Activated T-cell treated with anti-CD3 and anti-CD28 coated beads, Interleukin-2, amount 50 U/mL, for 24 hours (primary cell): Measurements from ENCODE around the gene SRD5A3.
"Not testable (repeated sequence)": the region's sequence is repeated elsewhere in the genome, so short reads cannot be mapped to it uniquely, and the experiment has no call there.

Source experiments
- DNase-seq: peaks from one replicate; pipeline ENCODE4 v3.0.0-alpha.2; 2020
- H3K27ac Mint-ChIP-seq: 2 replicates; pipeline ENCODE4 v1.8.0; 2020; ENCODE audit warnings: mild to moderate bottlenecking, mixed read lengths
- H3K27me3 Mint-ChIP-seq: 2 replicates; pipeline ENCODE4 v1.8.0; 2020; ENCODE audit warnings: mixed read lengths
- H3K36me3 Mint-ChIP-seq: 2 replicates; pipeline ENCODE4 v1.8.0; 2020; ENCODE audit warnings: low read depth, mixed read lengths
- H3K4me1 Mint-ChIP-seq: 2 replicates; pipeline ENCODE4 v1.8.0; 2020; ENCODE audit warnings: low read depth, mixed read lengths
- H3K4me3 Mint-ChIP-seq: 2 replicates; pipeline ENCODE4 v1.8.0; 2020; ENCODE audit warnings: mild to moderate bottlenecking, moderate library complexity, mixed read lengths
- H3K9me3 Mint-ChIP-seq: 2 replicates; pipeline ENCODE4 v1.8.0; 2020; ENCODE audit warnings: mixed read lengths

Gene SRD5A3

DNA sequence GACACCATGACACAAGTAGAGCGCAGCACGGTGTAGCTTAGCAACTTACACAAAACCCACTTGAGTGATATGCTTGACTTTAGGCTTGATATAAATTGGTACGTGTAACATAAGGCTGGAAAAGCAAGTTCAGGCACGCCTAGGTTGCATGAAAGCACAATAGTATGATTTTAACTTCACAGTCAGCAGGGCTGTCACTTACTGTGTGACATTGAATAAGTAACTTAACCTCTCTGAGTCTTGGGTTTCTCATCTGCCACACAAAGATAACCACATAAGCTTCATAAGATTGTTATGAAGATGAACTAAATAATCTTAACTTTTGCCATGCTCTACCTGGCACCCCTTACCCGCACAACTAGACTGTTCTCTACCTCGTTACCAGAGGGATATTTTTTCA is 9.5 kb downstream of the SRD5A3 start:
- H3K4me3 Mint-ChIP-seq = no peak overlapping the region
- peaks cover 21% of the 10 kb centered on the region for H3K4me1 Mint-ChIP-seq
- peaks cover 29% of the 10 kb centered on the region for H3K36me3 Mint-ChIP-seq
- H3K9me3 Mint-ChIP-seq = no peaks in the 10 kb centered on the region
- no peak for DNase-seq
- no peak overlapping the region for H3K27ac Mint-ChIP-seq
- no peaks in the 10 kb centered on the region for H3K27me3 Mint-ChIP-seq

- Mint-ChIP-seq H3K9me3 (no peaks in the 10 kb centered on the region), H3K4me1 (peaks cover 20% of the 10 kb centered on the region), H3K4me3 (no peak overlapping the region), H3K36me3 (peaks cover 22% of the 10 kb centered on the region), H3K27ac (no peak overlapping the region), H3K27me3 (no peaks in the 10 kb centered on the region)
- DNase-seq = no peak
Measured at GRCh38 chr4:55356991-55357461, 11.0 kb downstream of the SRD5A3 start.

- H3K36me3 Mint-ChIP-seq = peaks cover 12% of the 10 kb centered on the region
- no peak for DNase-seq
- no peak overlapping the region for H3K4me3 Mint-ChIP-seq
- no peaks in the 10 kb centered on the region for H3K9me3 Mint-ChIP-seq
- H3K27me3 Mint-ChIP-seq = no peaks in the 10 kb centered on the region
- no peak overlapping the region for H3K27ac Mint-ChIP-seq
- peaks cover 20% of the 10 kb centered on the region for H3K4me1 Mint-ChIP-seq
Measured at GRCh38 chr4:55358246-55358645, 12.2 kb downstream of the SRD5A3 start.

GRCh38 chr4:55358668-55359067 is 12.6 kb downstream of the SRD5A3 start:
- H3K9me3 Mint-ChIP-seq = no peaks in the 10 kb centered on the region
- peaks cover 8% of the 10 kb centered on the region for H3K36me3 Mint-ChIP-seq
- H3K27me3 Mint-ChIP-seq = no peaks in the 10 kb centered on the region
- H3K4me1 Mint-ChIP-seq = peaks cover 20% of the 10 kb centered on the region
- no peak overlapping the region for H3K27ac Mint-ChIP-seq
- H3K4me3 Mint-ChIP-seq = no peak overlapping the region
- no peak for DNase-seq

DNA sequence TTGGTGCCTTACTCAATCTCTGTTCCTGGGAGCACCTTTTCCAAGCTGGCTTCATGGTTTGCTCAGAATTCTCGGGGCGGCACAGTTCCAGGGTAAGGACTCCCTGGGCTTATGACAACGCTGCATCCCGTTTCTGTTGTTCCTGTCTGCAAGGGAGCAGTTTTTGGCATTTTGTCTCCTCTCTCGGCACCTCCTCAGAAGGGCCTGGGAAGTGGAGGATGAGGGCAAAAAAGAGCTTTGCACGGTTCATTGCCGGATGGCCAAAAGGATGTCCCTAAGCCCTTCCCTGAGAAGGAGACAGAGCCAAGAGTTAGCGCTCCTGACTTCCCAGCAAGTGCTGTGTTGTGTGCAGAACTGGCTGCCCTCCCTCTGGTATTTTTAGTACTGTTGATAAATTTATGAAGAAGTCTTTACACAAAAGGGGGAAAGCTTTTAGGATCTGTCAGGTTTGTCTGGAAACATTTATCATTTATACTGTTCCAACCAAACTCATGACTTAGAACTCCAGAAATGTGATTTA is 13.4 kb downstream of the SRD5A3 start:
- DNase-seq = no peak
- peaks cover 9% of the 10 kb centered on the region for H3K36me3 Mint-ChIP-seq
- peaks cover 20% of the 10 kb centered on the region for H3K4me1 Mint-ChIP-seq
- H3K27ac Mint-ChIP-seq = no peak overlapping the region
- H3K4me3 Mint-ChIP-seq = no peak overlapping the region
- no peaks in the 10 kb centered on the region for H3K9me3 Mint-ChIP-seq
- no peaks in the 10 kb centered on the region for H3K27me3 Mint-ChIP-seq

- not testable (repeated sequence) for DNase-seq, H3K9me3 Mint-ChIP-seq, H3K27me3 Mint-ChIP-seq, H3K27ac Mint-ChIP-seq, H3K4me3 Mint-ChIP-seq
- Mint-ChIP-seq H3K4me1 (peaks cover 18% of the 10 kb centered on the region), H3K36me3 (peaks cover 17% of the 10 kb centered on the region)
Measured at GRCh38 chr4:55362938-55363337, 16.9 kb downstream of the SRD5A3 start.

- Mint-ChIP-seq H3K4me3 (no peak overlapping the region), H3K27ac (no peak overlapping the region), H3K4me1 (peaks cover 10% of the 10 kb centered on the region), H3K36me3 (peaks cover 17% of the 10 kb centered on the region), H3K9me3 (no peaks in the 10 kb centered on the region), H3K27me3 (no peaks in the 10 kb centered on the region)
- no peak for DNase-seq
Measured at GRCh38 chr4:55363691-55364351, 17.8 kb downstream of the SRD5A3 start.

GRCh38 chr4:55364691-55365344 is 18.8 kb downstream of the SRD5A3 start:
- Mint-ChIP-seq H3K27me3 (no peaks in the 10 kb centered on the region), H3K9me3 (no peaks in the 10 kb centered on the region), H3K4me1 (peaks cover 1% of the 10 kb centered on the region), H3K27ac (no peak overlapping the region), H3K36me3 (peaks cover 24% of the 10 kb centered on the region), H3K4me3 (no peak overlapping the region)
- no peak for DNase-seq

- Mint-ChIP-seq H3K27me3 (no peaks in the 10 kb centered on the region), H3K4me1 (peaks cover 1% of the 10 kb centered on the region), H3K27ac (no peak overlapping the region), H3K36me3 (peaks cover 28% of the 10 kb centered on the region), H3K4me3 (no peak overlapping the region), H3K9me3 (no peaks in the 10 kb centered on the region)
- no peak for DNase-seq
Measured at GRCh38 chr4:55365345-55365728, 19.3 kb downstream of the SRD5A3 start.

DNA sequence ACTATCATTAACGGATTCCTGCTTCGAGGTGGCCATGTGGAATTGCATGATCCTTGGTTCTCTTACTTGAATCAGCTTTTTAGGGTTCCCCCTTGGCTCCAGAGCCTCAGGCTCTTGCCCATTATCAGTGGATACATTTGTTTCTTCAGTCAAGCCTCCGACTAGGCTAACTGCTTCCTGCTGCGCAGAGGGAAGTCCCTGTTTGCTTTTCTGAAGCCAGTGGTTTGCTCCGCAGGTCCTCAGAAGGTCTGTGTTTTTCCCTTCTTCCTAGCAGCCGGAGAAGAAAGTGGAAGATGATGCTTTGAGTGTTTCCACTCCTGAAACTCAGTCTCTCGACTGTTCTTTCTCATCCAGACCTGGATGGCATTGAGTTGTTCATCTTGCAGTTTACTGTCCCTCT is 20.6 kb downstream of the SRD5A3 start:
- H3K4me3 Mint-ChIP-seq = no peak overlapping the region
- DNase-seq = no peak
- H3K4me1 Mint-ChIP-seq = peaks cover 1% of the 10 kb centered on the region
- no peaks in the 10 kb centered on the region for H3K27me3 Mint-ChIP-seq
- H3K36me3 Mint-ChIP-seq = peaks cover 28% of the 10 kb centered on the region
- H3K9me3 Mint-ChIP-seq = no peaks in the 10 kb centered on the region
- no peak overlapping the region for H3K27ac Mint-ChIP-seq

DNA sequence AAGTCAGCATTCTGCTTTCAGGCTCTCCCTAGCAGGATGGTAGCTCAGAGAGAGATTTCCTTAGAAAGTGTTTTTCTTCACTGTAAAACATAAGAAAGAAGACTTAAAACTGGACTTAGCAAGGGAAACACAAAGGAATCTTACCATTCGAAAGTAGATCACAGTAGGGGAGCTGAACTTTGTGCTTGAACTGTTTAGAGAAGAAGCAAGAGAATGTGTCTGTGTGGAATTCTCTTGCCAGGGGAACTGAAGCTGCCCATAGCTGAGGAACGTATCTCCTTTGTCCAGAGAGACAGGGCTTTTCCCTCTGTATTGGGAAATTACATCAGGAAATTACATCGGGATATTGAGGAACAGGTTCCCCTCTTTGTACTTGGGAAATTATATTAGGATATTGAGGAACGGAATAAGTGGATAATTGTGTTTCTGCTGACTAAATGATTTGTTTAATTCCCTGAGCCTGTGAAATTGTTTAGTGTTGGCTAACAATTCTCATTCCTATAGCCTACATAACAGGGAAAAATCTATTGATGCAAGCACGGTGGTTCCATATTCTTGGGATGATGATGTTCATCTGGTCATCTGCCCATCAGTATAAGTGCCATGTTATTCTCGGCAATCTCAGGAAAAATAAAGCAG is 21.2 kb downstream of the SRD5A3 start:
- Mint-ChIP-seq H3K4me1 (no peaks in the 10 kb centered on the region), H3K27me3 (no peaks in the 10 kb centered on the region), H3K4me3 (no peak overlapping the region), H3K36me3 (peaks cover 28% of the 10 kb centered on the region), H3K27ac (no peak overlapping the region), H3K9me3 (no peaks in the 10 kb centered on the region)
- no peak for DNase-seq

GRCh38 chr4:55369968-55370367 is 23.9 kb downstream of the SRD5A3 start:
- Mint-ChIP-seq H3K27ac (no peak overlapping the region), H3K4me1 (no peaks in the 10 kb centered on the region), H3K27me3 (no peaks in the 10 kb centered on the region), H3K36me3 (peaks cover 17% of the 10 kb centered on the region), H3K4me3 (no peak overlapping the region), H3K9me3 (no peaks in the 10 kb centered on the region)
- DNase-seq = no peak

GRCh38 chr4:55372259-55372658 is 26.2 kb downstream of the SRD5A3 start:
- no peaks in the 10 kb centered on the region for H3K9me3 Mint-ChIP-seq
- no peak overlapping the region for H3K4me3 Mint-ChIP-seq
- no peaks in the 10 kb centered on the region for H3K4me1 Mint-ChIP-seq
- DNase-seq = no peak
- no peak overlapping the region for H3K27ac Mint-ChIP-seq
- H3K27me3 Mint-ChIP-seq = no peaks in the 10 kb centered on the region
- H3K36me3 Mint-ChIP-seq = peaks cover 13% of the 10 kb centered on the region

GRCh38 chr4:55373461-55373860 is 27.4 kb downstream of the SRD5A3 start:
- DNase-seq = no peak
- no peaks in the 10 kb centered on the region for H3K9me3 Mint-ChIP-seq
- no peak overlapping the region for H3K4me3 Mint-ChIP-seq
- H3K27me3 Mint-ChIP-seq = no peaks in the 10 kb centered on the region
- H3K27ac Mint-ChIP-seq = no peak overlapping the region
- H3K36me3 Mint-ChIP-seq = peaks cover 11% of the 10 kb centered on the region
- H3K4me1 Mint-ChIP-seq = no peaks in the 10 kb centered on the region

DNA sequence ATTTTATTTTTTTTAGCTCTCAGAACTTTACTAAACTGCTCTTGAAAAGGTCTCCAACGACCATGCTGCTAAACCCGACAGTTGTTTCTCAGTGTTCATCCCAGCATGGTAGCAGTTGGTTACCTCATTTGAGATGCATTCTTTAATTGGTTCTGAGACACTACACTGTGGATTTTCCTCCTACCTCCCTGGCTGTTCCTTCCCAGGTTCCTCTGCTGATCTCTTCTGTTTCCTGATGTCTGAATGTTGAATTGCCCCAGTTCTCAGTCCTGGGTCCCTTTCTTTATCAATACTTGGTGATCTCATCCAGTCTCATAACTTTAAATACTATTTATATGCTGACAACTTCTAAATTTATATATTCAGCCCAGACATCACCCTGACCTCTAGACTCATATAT is 30.7 kb downstream of the SRD5A3 start:
- no peaks in the 10 kb centered on the region for H3K4me1 Mint-ChIP-seq
- no peaks in the 10 kb centered on the region for H3K27me3 Mint-ChIP-seq
- H3K27ac Mint-ChIP-seq = no peak overlapping the region
- no peak overlapping the region for H3K4me3 Mint-ChIP-seq
- H3K36me3 Mint-ChIP-seq = no peaks in the 10 kb centered on the region
- no peaks in the 10 kb centered on the region for H3K9me3 Mint-ChIP-seq
- no peak for DNase-seq
